Endothelial cell of umbilical vein (primary cell): ENCODE data around the gene GGT5. TPM values are rescaled to one million over a fixed set of nuclear protein-coding genes. Genes with fewer than 3 reads are reported as not detected.
A peak's percentile ranks its signal among the peaks of the same experiment; 100 is the strongest.

Source experiments
- BruUV-seq: library from RNA; stranded (reverse); fragments of 400-500 nt; replicated peaks from 2 replicates; lab custom pipeline; 2021; lab: Mats Ljungman, UMichigan
- CTCF ChIA-PET: fragments of 300-600, 350-600 bp; sonication (Branson Sonifier 250); formaldehyde crosslinking; loops from one replicate; lab custom pipeline; 2021; ENCODE audit warnings: antibody characterized with exemption, inconsistent platforms; lab: Charles Lee
- POLR2A ChIA-PET: fragments of 300-600, 350-600 bp; sonication (Branson Sonifier 250); formaldehyde crosslinking; loops from one replicate; lab custom pipeline; 2021; ENCODE audit warnings: antibody characterized with exemption, inconsistent platforms; lab: Charles Lee
- DNase-seq: peaks from one replicate; pipeline ENCODE4 v3.0.0-alpha.2; 2011; ENCODE audit warnings: low read depth, low spot score
- FAIRE-seq: peaks from 2 replicates; lab custom pipeline; 2011; peaks lifted over from hg19 to GRCh38; lab: Jason Lieb, UNC
- H2AFZ ChIP-seq: 2 replicates; pipeline ENCODE4 v1.6.0; 2012; ENCODE audit warnings: low read depth, low read length, control low read depth, inconsistent platforms
- H3K27ac ChIP-seq: 2 replicates; pipeline ENCODE4 v1.5.1; 2011; ENCODE audit warnings: low read depth, mild to moderate bottlenecking, control low read depth, low read length, moderate library complexity; ENCODE audit not compliant: insufficient read depth
- H3K27me3 ChIP-seq, 2 experiments: 2 replicates each; pipeline versions ENCODE4 v1.6.0 to v1.6.1; 2011; ENCODE audit warnings: low read length in 2 of 2, mixed read lengths in 1 of 2; ENCODE audit not compliant: control insufficient read depth in 2 of 2, insufficient read depth in 2 of 2
- H3K36me3 ChIP-seq, 2 experiments: 2 replicates in 1 of 2; 3 replicates in 1 of 2; pipeline ENCODE4 v1.5.1; 2011; ENCODE audit warnings: low read length in 2 of 2, mild to moderate bottlenecking in 1 of 2, moderate library complexity in 1 of 2; ENCODE audit not compliant: control insufficient read depth in 2 of 2, insufficient read depth in 2 of 2; ENCODE audit errors: extremely low read depth in 1 of 2
- H3K4me1 ChIP-seq: 3 replicates; pipeline ENCODE4 v1.5.1; 2011; ENCODE audit warnings: mild to moderate bottlenecking, low read length; ENCODE audit not compliant: control insufficient read depth, insufficient read depth; ENCODE audit errors: extremely low read depth
- H3K4me2 ChIP-seq: 2 replicates; pipeline ENCODE4 v1.6.1; 2011; ENCODE audit warnings: low read length, control low read depth, mixed read lengths; ENCODE audit not compliant: insufficient read depth
- H3K4me3 ChIP-seq, 3 experiments: fragments of 200-600 bp in 1 of 3; sonication (generic), shearing (Covaris generic) in 1 of 3; replicated peaks in 1 of 3; 2 replicates each; pipeline ENCODE4 v1.5.1; 2011 to 2016; ENCODE audit warnings: control low read depth in 3 of 3, low read length in 3 of 3, mild to moderate bottlenecking in 2 of 3, inconsistent platforms in 1 of 3, low read depth in 1 of 3, moderate library complexity in 1 of 3; ENCODE audit not compliant: insufficient read depth in 1 of 3
- H3K79me2 ChIP-seq: 2 replicates; pipeline ENCODE4 v1.6.0; 2012; ENCODE audit warnings: low read length, inconsistent platforms; ENCODE audit not compliant: control insufficient read depth, insufficient read depth
- H3K9ac ChIP-seq: replicated peaks from 2 replicates; pipeline ENCODE3; 2011; ENCODE audit warnings: low read length, control low read depth; ENCODE audit not compliant: insufficient read depth; ENCODE audit errors: extremely low read depth
- H3K9me1 ChIP-seq: replicated peaks from 3 replicates; pipeline ENCODE4 v1.6.0; 2011; ENCODE audit warnings: mild to moderate bottlenecking, low read length; ENCODE audit not compliant: control insufficient read depth, insufficient read depth; ENCODE audit errors: extremely low read depth
- H3K9me3 ChIP-seq: replicated peaks from 2 replicates; pipeline ENCODE4 v1.5.1; 2012; ENCODE audit warnings: low read length, inconsistent platforms; ENCODE audit not compliant: control insufficient read depth, insufficient read depth
- H4K20me1 ChIP-seq: replicated peaks from 2 replicates; pipeline ENCODE3; 2011; ENCODE audit warnings: mild to moderate bottlenecking, low read length; ENCODE audit not compliant: control insufficient read depth, insufficient read depth; ENCODE audit errors: extremely low read depth
- CTCF ChIP-seq, 2 donors: IDR thresholded peaks; 1 replicate in 1 of 2; 2 replicates in 1 of 2; pipeline ENCODE4 v1.5.1; 2011; ENCODE audit warnings: low read length in 2 of 2, mild to moderate bottlenecking in 2 of 2, moderate library complexity in 2 of 2, control low read depth in 1 of 2, inconsistent platforms in 1 of 2, low read depth in 1 of 2; ENCODE audit not compliant: insufficient read depth in 1 of 2; ENCODE audit errors: extremely low read depth in 1 of 2
- EZH2 ChIP-seq: IDR thresholded peaks from 2 replicates; pipeline ENCODE4 v1.6.1; 2012; ENCODE audit warnings: borderline replicate concordance, low read depth, mild to moderate bottlenecking, moderate library complexity, low read length, inconsistent platforms; ENCODE audit not compliant: severe bottlenecking
- FOS ChIP-seq: IDR thresholded peaks from 2 replicates; pipeline ENCODE4 v1.6.1; 2011; ENCODE audit warnings: mild to moderate bottlenecking, low read length, moderate library complexity, borderline replicate concordance; ENCODE audit not compliant: insufficient read depth
- GATA2 ChIP-seq: IDR thresholded peaks from 2 replicates; pipeline ENCODE4 v1.7.0; 2011; ENCODE audit warnings: low read depth, mild to moderate bottlenecking, moderate library complexity, mixed read lengths, low read length; ENCODE audit not compliant: insufficient read length, insufficient read depth
- JUN ChIP-seq: IDR thresholded peaks from 2 replicates; pipeline ENCODE4 v1.6.1; 2011; ENCODE audit warnings: borderline replicate concordance, low read depth; ENCODE audit not compliant: insufficient read length, insufficient read depth
- MYC ChIP-seq: IDR thresholded peaks from one replicate; pipeline ENCODE4 v1.6.1; 2011; ENCODE audit warnings: mild to moderate bottlenecking, low read depth, low read length
- POLR2A ChIP-seq: IDR thresholded peaks from 2 replicates; pipeline ENCODE4 v1.6.1; 2012; ENCODE audit warnings: low read depth, mild to moderate bottlenecking, control low read depth, low read length
- POLR2AphosphoS5 ChIP-seq: IDR thresholded peaks from 2 replicates; pipeline ENCODE4 v1.6.1; 2012; ENCODE audit warnings: low read depth, mild to moderate bottlenecking, control low read depth, low read length, moderate library complexity; ENCODE audit not compliant: insufficient read depth
- dilution Hi-C: fragments of 300-500 bp; cut with MboI; formaldehyde crosslinking; loops from one replicate; pipeline ENCODE4 v1.15.0; 2019; ENCODE audit warnings: low sequenced_read_pairs; ENCODE audit not compliant: extremely low pct_ligation_motif_present
- intact Hi-C: fragments of 100-400 bp; cut with micrococcal nuclease; formaldehyde crosslinking; loops from one replicate; pipeline ENCODE4 v1.10.0; 2022
- polyA plus RNA-seq, 4 experiments: library from polyadenylated mRNA; depleted of rRNA in 3 of 4; stranded (reverse) in 3 of 4; unstranded in 1 of 4; fragments of >200 nt; gene quantifications; 2 replicates each; pipeline versions ENCODE4 v1.2.1 to v1.2.3, GENCODE V29; 2011 to 2012; ENCODE audit warnings: missing spikeins in 1 of 4
- total RNA-seq: library from RNA; stranded (reverse); gene quantifications from 2 replicates; pipeline ENCODE4 v1.2.3, GENCODE V29; 2021

Gene GGT5
- total and polyA plus RNA-seq, 2 donors (not counting 3 experiments of a cell fraction or from before 2014, with no cell fraction given) = 45.9 to 293 TPM

DNA sequence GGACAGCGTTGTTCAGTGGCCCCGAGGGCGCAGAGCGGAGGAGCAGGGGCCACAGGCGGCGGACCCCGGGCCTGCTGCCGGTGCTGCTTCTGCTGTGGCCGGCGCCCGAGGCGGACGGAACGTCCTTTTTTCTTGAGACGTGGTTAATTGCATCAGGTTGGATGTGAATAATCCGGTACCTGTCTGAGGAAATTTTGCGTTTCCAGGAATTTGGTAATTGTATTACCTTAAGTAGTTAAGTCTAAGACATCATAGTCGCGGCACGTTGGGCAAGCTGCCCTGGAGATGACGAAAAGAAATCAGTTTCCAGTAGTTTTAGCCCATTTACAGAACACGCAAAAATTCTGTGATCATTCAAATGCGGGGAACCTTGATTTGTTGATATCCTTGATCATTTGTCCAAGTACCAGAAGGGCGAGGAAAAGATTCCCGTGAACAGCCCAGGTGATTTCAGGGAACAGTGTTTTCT lies 26.5 kb upstream of the GGT5 start:
- TSS peak; percentile 37 for BruUV-seq
- CTCF ChIA-PET = interaction anchor here (1.0 to 1.6 kb wide), 3 partner anchors 18 to 231 kb away, joined by 3 read pairs; no protein-coding TSS in a partner anchor

More for the DNA sequence above, 26.5 kb upstream of the GGT5 start:
- DNase-seq (no peak), FAIRE-seq (no peak)
- no peak for TF ChIP-seq POLR2A
- no peak for TF ChIP-seq EZH2
- no peak for TF ChIP-seq GATA2
- TF ChIP-seq JUN = no peak
- no peak for TF ChIP-seq MYC
- TF ChIP-seq POLR2AphosphoS5 = no peak
- no peak for TF ChIP-seq CTCF (IDR thresholded peaks at IDR 0.05; ENCODE audit: extremely low read depth in 1 of 2, insufficient read depth in 1 of 2, low read depth in 1 of 2, low read length in 2 of 2)
- no peak for TF ChIP-seq FOS
- H3K4me3 ChIP-seq = peak overlapping the region; percentile 68 to 98 (median 85)
- peaks cover 12% of the 10 kb centered on the region for H3K4me1 ChIP-seq
- H3K27ac ChIP-seq = peak overlapping the region; percentile 70
- H3K9me1 ChIP-seq = no peaks in the 10 kb centered on the region
- POLR2A ChIA-PET = no interaction called here
- no peaks in the 10 kb centered on the region for H3K9me3 ChIP-seq
- dilution Hi-C loops = no loop called here
- peak overlapping the region; percentile 93 for H3K9ac ChIP-seq
- peaks cover 52% of the 10 kb centered on the region for H3K79me2 ChIP-seq
- no peaks in the 10 kb centered on the region for H3K27me3 ChIP-seq
- no peaks in the 10 kb centered on the region for H4K20me1 ChIP-seq
- H3K36me3 ChIP-seq = no peaks in the 10 kb centered on the region
- H3K4me2 ChIP-seq = peak overlapping the region; percentile 97
- H2AFZ ChIP-seq = peak overlapping the region; percentile 61
- intact Hi-C loops = loop anchor here (2.0 to 5.0 kb wide), 5 partner anchors 17 to 253 kb away; no protein-coding TSS in a partner anchor
